ENCODE results near the gene KNG1.

Gene KNG1

DNA sequence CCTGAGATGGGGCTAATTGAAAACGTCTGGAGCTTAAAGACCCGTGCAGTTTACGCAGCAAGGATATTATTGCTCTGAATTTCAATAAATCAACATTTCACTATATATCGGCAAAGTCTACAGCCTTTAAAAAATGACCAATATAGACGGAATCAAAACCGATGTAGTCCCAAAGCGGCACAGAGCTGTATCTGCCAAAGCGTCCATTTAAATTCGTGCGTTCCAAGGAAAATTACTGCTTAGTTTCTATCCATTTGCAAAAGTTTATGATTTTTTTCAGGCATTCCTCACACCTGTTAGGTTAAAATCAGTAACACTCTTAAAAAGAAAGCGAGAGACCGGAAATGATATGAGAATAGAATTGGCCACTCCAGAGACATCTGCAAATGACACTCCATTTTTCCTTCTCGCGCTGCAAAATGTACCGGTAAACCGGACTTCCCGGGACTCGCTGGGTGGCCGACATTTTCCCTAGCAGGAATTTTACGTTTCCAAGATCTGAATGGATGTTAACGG lies 65.4 kb downstream of the KNG1 start:
- DNase-seq: no peak

DNA sequence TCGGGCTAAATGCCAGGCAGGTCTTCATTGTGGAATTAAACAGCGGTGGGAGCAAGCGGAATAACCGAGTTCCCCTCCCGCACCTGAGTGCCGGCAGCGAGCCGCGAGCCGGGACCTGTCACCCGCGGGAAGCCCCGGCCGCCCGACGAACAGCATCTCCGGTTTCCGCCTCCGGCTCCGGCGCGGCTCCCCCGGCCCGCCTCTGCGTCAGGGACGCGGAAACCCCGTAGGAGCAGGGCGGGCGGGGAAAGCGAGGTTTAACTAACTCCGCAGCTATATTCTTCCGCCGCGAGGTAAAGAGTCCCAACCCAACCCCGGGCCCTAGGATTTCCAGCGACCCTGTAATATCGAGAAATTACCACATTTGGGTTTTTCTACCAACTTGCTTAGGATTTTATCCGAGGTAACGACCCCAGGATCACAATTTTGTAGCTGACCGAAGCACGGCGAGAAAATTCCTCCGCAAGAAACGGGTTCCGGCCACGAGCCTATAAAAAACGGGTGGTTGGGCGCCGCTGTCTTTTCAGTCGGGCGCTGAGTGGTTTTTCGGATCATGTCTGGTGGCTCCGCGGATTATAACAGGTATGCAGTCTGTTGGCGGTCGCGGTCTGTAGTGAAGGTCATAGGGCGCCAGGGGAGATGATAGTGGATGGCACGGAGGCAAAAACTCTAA lies 66.0 kb downstream of the KNG1 start, which contains the start of gene EIF4A2:
Gene EIF4A2, plus strand, starts transcription at position 520 of the 673 bp plus-strand sequence. Its CDS starts 34 bp downstream, at position 554.
- peak; percentile 97 for DNase-seq

DNA sequence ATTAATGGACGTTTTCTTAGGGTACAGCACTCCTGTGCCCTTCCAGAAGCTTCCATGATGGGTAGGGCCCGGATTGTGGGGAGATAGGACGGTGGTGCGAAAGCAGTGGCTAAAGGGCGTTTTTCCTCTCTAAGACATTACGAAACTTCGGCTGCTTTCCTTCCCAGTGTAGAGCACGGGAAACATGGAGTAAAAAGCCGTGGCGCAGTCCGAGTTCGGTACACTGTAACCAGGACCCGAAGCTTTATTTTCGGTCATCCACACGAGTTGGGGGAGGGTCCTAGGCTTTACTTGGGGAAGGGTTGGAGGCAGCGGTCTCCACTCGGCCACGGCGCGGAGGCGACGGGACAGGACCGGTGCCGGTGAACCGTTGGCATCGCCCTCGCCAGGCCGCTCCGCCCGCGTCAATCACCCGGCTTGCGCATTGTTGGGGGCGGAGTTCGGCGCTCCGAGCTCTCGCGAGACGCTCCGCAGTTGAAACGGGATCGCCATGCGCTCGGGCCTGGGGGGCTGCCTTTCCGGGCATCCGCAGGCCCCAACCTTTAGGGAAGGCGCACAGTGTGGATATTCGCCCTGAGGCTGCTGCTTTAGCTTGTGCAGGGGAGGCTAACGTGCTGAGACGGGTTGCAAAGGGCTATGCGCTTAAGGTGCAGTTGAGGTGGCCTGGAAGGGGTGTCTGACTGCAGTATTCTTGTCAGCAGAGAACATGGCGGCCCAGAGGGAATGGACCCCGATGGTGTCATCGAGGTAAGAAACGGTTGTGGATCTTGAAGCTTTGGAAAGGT lies 66.8 kb downstream of the KNG1 start:
- DNase-seq: peak; percentile 93

DNA sequence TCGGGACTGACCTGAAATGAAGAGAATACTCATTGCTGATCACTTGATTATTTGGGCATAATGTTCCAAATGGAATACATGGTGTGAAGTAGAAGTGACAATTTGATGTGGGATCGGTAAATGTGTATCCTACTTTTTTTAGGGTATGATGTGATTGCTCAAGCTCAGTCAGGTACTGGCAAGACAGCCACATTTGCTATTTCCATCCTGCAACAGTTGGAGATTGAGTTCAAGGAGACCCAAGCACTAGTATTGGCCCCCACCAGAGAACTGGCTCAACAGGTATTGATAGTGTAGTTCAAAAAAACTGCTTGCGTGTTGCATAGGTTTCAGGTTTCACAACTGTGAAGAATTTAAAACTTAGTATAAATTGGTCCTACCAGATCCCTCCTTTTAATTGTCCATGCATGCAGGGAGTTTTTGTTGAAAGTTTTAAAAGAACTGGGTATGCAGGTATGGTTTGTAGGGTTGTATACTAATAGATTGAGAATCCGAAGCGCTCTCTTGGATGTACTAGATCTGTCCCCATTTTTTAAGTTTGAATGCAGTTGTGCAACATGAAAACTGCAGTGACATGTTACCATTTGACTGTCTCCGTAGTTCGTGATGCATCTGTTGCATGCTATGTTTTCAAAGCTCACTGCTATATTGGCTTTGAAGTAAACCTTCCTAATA lies 67.8 kb downstream of the KNG1 start:
- DNase-seq: no peak

DNA sequence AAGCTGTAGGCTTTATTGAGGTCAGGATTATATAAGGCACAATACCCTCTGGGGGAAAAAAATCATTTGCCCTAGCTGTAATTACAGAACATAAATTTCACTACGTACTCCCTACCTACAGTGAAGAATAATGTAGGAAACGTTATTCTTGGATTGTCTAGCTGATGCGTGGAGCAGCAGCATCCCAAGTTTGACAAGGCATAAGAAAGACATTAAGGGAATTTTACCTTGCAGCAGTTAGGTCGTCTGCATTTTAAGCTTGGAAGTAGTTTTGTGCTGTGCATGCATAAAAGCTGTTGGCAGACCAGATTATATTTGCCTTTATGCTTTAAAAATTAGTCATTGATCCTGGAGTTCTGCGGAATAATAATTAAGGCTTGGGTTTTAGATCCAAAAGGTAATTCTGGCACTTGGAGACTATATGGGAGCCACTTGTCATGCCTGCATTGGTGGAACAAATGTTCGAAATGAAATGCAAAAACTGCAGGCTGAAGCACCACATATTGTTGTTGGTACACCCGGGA lies 68.4 kb downstream of the KNG1 start:
- no peak for DNase-seq

DNA sequence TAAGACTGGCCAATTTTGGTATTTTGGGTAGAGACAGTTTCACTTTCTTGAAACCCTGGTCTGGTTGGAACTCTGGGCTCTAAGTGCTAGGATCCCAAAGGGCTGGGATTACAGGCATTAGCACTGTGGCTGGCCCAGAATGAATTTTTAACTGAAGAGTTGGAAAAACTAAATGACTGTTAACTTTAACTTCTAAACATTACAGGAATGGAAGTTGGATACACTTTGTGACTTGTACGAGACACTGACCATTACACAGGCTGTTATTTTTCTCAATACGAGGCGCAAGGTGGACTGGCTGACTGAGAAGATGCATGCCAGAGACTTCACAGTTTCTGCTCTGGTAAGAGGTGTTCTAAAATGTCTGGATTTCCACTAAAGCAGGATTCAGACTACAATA lies 69.8 kb downstream of the KNG1 start:
- no peak for DNase-seq

DNA sequence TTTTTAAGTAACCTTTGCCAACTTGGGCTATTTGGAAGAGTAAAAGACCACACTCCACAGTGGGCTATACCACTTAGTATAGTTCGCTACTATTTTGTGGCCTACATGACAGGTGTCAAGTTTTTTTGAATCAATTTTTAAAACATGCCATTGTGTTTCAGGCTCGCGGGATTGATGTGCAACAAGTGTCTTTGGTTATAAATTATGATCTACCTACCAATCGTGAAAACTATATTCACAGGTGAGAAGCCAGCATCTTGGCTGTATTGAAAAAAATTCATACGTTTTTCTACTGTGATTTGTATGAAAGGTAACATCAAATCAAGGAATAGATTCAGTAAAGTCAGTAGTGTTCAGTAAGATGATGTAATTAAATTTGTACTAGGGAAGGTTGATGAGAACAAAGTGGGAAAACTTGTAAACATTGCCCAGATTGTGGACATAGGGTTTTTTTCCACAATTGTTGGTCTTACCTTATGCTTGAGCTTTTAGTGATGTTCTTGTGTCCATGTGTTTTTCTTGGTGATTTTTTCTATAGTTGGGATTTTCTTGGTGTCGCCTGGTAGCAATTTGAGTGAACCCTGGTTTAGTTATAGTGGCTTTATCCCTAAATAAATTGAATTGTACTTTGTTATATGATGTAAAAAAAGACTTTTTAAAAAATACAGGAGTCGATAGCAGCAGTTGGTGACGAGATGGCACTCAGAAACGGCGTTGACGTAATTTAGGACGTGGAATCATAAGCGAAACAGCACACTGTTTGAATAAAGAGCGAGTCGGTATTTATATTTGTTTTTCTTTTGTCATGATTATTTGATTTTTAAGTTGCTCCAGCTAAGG lies 70.7 kb downstream of the KNG1 start:
- no peak for DNase-seq

DNA sequence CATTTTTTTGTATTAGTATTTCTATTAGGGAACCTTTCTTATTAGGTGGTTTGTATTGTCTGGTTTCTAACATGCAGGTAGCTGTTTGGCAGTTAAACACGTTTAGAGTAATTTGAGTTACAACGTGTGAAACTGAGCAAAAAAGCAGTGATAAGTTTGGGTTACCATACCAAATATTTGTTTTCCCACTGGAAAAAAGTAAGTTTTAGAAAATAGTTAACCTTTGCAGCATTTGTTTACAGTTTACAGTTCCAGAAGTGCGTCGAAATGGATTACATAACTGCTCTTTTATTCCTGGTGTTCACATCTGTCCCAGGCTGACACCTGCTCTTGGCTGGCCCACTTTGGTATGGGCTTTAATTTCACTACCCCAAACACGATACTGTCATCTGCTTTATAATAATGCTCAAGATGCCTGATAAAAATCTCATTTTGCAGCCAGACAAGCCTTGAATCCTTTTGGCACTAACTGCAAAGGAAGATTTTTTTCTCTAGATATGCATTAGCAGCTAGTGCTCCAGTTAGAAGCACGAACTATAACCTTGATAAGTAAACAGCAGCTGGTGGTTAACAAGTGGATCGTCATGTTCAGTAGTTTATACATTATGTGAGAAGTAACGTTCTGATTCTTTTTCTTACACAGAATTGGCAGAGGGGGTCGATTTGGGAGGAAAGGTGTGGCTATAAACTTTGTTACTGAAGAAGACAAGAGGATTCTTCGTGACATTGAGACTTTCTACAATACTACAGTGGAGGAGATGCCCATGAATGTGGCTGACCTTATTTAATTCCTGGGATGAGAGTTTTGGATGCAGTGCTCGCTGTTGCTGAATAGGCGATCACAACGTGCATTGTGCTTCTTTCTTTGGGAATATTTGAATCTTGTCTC lies 71.6 kb downstream of the KNG1 start:
- DNase-seq: no peak

DNA sequence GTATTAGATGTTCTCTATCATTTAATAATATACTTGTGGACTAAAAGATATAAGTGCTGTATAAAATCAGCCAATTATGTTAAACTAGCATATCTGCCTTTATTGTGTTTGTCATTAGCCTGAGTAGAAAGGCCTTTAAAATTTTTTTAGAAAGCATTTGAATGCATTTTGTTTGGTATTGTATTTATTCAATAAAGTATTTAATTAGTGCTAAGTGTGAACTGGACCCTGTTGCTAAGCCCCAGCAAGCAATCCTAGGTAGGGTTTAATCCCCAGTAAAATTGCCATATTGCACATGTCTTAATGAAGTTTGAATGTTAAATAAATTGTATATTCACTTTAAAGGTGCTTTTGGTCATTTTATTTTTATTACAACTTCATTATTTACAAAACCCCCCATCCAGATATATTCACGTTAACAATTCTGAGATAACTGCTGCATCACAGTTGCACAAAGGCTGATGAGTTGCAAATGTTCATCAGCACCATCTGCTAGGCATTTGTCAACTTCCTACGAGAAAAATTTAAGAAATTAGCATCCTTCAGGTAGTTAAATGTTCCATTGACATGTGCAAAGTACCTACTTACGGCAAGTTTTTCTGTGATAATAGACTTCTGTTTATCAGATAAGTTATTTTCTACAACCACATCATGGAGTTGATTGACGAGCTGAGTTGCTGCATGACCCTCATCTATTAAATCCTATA lies 72.5 kb downstream of the KNG1 start:
- no peak for DNase-seq

DNA sequence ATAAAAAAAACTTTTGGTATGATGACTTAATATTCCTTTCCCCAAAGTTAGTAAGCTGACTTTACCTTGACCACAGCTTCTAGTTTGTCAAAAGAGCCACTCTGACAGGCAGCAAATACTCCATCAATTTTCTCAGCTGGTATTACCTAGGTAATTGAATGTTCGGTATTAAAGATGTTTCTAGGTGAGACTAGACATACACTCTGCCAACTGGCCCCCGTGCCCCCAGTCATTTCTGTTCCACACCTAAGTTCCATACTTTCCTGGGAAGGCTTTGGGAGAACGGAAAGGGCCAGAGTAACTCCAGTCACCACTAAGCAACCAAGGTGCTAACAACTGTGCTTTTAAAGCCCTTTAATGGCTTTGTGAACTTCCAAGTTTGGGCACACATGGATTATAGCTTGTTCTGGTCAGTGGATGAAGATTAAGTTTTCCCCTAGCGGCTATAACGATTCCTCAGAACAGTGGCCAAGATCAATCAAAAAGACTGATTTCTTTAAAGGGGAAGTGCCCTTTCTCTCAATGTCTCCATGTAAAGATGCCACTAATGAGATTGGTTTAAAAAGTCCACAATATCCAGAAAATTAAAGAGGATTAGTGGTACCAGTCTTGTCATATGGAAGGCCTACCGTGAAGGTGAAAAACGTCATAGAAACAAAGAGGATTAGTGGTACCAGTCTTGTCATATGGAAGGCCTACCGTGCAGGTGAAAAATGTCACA lies 73.3 kb downstream of the KNG1 start:
- no peak for DNase-seq
